NCI-H2081 treated with DMSO at 0.1 percent for 48 hours (cell line): ENCODE data around the gene PPFIBP1.
"Not testable (repeated sequence)": the region's sequence is repeated elsewhere in the genome, so short reads cannot be mapped to it uniquely, and the experiment has no call there.

Experiments
- DNase-seq: peaks from one replicate; lab custom pipeline; 2025; lab: John Stamatoyannopoulos, UW

Gene PPFIBP1

DNA sequence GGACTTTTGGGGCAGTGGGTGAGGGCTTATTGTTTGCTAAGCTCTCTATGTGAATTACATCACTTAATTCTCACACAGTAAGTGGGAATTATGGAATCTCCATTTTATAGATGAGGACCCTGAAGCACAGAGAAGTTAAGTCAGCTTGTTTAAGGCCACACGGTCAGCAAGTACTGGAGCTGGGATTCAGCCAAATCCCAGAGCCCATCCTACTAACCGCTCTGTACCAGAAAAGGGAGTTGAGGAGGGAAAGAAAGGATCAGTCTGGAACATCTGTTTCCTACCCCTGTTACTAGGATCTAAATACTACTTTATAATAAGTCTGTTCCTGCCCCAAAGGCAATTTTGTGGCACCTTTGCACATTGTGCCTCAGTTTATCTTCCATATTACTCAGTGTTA, 42.6 kb downstream of the PPFIBP1 start:
- DNase-seq = no peak

DNA sequence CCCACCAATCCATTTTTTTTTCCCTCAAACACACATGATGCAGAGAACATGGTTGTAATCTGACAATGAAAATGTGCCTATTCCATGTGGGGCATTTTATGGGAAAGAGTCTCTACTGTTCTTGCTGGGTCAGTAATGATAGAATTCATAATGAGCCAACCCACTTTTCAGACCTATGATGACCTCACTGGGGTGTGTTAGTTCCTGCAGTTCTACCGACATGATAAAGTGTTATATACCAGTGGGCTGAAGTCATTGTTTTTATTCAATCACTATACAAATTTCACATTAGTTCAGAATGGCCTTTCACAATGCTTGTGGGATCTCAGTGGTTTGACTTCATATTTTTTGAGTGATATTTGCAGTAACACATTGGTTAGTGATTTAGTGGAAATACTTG, 47.5 kb downstream of the PPFIBP1 start:
- no peak for DNase-seq

- no peak for DNase-seq
Measured at GRCh38 chr12:27572486-27573255, 48.7 kb downstream of the PPFIBP1 start.

DNA sequence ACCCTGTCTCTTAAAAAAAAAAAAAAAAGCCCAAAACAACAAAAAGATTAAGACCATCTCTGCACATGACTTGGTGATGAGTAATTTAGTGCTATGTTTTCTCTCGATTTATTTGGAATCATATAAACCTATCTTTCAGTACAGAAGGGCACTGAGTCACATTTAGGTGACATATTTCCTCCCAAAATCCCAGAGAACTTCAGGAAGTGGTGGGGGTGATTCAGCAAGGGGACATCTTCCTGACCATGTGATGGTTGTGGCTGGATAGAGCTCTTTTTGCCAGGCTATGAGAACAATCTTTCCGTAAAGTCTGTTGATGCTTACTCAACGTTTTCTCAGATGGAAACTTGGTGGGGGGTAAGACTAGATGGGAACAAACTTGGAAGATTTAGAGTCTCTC, 50.0 kb downstream of the PPFIBP1 start:
- DNase-seq = no peak

- no peak for DNase-seq
Measured at GRCh38 chr12:27575090-27575761, 51.2 kb downstream of the PPFIBP1 start.

DNA sequence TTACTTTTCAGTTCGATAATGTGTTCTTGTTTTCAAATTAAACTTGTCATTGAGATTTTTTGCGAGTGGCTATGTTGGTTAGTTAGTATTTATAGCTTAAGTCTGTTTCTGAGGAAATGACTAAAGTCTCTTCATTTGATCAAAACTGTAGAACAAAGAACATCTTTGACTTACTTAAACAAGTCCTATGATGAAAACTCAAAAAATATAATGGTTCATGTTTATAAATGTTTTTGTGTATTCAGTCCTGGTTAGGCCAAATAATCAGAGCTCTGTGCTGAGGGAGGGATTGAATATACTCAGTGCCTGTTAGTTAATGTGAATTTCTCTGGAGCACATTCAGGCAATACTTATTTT, 51.7 kb downstream of the PPFIBP1 start:
- no peak for DNase-seq

- DNase-seq = no peak
Measured at GRCh38 chr12:27576667-27577347, 52.8 kb downstream of the PPFIBP1 start.

DNA sequence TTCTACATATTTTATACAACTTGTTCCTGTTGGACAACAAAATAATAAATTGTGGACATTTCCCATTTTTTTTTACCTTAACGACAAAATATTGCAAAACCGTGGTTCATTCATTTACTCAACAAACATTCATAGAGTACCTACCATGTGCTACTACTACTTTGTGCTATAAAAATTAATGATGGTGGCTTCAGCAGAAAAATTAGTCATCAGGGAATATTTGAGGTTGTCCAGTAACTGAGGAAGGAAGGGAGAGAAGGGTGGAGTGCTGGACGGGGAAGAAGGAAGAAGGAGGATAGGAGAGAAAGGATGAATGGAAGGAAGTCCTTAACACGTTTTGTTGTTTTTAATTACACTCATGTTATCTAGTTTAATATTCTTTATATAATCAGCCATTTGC, 53.7 kb downstream of the PPFIBP1 start:
- no peak for DNase-seq

DNA sequence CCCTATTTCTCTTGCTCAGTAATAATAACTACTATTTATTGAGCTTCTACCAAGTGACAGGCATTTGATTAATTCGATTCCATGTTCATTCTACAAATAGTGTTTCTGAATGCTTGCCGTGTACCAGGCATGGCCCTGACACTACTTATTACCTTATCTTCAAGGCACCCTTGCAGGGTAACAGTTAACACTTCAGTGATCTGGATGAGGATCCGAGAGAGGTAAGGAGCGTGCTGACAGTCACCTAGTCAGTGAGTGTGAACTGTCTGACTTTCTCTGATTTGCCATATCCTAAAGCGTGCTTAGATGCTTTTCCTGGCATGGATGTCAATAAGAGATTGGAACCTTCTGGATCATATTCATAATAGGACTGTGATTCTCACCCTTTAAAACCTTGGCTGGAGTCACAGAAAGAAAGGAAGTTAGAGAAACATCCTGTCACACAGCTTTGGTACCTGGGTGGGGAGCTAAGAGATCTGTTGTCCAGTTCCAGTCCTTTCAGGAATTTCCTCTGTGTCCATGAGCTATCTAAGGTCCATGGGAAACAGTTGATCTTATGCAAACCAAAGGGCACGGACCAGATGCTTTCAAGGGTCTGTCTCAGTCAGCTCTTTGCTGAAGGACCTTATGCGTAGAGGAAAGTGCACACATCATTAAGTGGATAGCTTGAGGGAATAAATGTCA, 54.8 kb downstream of the PPFIBP1 start:
- no peak for DNase-seq

DNA sequence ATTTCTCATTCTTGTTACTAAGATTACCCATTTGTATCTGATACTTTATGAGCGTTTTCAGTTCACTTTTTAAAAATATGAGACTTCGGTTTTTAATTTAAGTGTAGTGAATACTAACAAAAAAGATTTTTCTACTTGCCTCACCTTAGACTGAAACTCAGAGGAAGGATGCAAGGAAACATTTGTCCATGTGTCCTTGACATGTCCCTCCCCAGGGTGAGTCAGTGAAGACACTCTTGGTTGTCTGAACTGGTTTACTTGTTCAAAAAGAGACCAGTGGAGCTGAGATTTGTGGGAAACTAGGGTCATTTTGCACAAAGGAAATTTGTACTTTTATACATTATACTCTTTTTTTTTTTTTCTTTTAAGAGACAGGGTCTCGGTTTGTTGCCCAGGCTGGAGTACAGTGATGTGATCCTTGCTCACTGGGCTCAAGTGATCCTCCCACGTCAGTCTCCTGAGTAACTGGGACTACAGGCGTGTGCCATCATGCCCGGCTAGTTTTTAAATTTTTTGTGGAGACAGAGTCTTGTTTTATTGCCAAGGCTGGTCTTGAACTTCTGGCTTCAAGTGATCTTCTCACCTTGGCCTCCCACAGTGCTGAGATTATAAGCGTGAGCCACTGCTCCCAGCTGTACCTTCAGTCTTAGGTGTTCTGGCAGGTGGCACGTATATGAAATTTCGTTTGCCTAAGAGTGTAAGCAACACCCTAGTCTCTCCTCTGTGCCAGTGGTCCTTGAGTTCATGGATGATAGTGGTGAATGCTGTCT, 56.7 kb downstream of the PPFIBP1 start:
- DNase-seq = no peak

DNA sequence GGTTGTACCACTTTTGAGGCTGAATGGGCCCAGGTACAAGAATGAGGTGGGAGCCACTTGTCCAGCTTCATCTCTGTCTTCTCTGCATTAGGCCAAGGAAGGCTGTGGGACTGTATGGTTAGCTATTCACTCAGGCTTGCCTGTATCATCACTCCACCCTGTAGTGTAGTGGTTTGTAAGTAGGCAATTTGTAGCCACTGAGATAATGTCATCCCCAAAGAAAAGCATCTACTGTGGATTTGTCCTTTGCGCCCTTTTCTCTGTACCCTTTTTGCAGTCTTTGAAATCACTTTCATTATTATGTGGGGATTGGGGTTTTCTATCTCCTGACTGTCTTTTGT, 57.3 kb downstream of the PPFIBP1 start:
- not testable (repeated sequence) for DNase-seq

DNA sequence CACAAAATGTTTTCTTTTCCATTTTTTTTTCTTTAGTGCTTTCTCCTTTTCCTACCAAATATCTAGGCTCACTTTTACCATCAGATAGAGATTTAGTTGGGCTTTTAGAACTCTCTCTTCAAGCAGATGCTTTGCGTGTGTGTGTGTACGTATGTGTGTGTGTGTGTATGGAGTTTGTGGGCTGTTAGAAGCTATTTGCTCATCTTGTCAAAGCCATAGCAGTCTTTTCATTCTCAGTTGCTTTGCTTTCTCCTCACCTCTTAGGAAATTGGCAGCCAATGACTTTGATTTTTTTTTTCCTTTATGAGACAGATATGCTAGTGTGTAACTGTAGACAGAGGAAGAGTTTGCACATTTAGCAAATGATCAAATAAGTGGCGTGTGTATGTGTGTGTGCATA, 57.8 kb downstream of the PPFIBP1 start:
- DNase-seq = not testable (repeated sequence)

- not testable (repeated sequence) for DNase-seq
Measured at GRCh38 chr12:27582445-27582844, 58.4 kb downstream of the PPFIBP1 start.

DNA sequence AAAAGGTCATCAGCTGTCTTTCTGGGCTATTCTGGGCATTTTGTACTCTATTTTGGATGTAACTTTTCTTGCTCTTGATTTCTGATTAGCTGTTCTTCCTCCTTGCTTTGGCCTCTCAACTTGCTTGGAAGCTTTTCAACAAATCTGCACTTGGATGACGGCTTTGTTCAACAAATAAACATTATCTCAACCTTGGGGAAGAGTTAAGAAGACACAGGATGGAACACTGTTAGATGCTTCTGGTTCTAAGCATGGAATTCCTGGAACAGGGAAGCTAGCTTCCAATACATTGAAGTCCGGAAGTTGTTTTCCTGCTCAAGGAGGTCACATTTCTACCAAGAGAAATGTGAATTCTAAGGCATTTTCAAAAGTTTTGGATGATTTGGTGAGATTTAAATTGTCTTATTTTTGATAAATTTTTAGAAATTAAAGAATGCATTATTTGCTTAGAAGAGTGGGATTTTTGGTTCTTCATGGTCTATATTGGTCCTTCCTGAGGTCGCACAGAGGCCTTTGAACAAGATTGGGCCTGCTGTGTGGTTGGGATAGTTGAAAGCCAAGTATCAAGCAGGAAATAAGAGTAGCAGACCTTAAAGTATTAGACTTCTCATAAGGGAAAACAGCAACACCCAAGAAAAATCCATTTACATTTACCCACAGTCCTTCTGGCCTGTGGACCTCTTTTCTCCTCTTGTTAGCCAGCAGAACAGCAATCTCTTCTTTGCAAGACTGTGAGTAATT, 59.2 kb downstream of the PPFIBP1 start:
- DNase-seq = no peak

DNA sequence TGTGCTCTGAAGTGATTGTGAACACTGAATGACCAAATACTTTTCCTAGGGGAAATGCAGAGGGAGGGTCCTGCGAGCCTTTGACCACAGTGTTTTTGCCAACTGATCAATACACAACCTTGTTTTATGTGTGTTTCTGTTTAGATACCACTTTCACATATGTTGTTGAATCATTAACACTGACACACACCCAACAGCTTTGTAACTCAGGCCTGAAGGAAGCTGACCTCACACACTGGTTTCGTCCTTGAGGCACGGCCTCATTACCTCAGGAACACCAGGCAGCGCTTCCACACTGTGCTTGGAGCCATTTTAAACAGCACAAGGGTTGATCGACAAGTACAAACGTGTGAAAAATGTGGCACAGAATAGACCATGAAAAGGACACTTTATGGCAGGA, 60.0 kb downstream of the PPFIBP1 start:
- no peak for DNase-seq

GRCh38 chr12:27585739-27586265, 61.8 kb downstream of the PPFIBP1 start:
- no peak for DNase-seq

- not testable (repeated sequence) for DNase-seq
Measured at GRCh38 chr12:27588075-27588730, 64.2 kb downstream of the PPFIBP1 start.

- no peak for DNase-seq
Measured at GRCh38 chr12:27588776-27589175, 64.8 kb downstream of the PPFIBP1 start.

GRCh38 chr12:27589419-27589818, 65.4 kb downstream of the PPFIBP1 start:
- DNase-seq = no peak

GRCh38 chr12:27591698-27592097, 67.7 kb downstream of the PPFIBP1 start:
- not testable (repeated sequence) for DNase-seq
